GM18951 (cell line): ENCODE results near the gene OR4N2.
"Not testable (repeated sequence)": the region's sequence is repeated elsewhere in the genome, so short reads cannot be mapped to it uniquely, and the experiment has no call there.

ENCODE experiments used
- POLR2A ChIP-seq: IDR thresholded peaks from 4 replicates; pipeline ENCODE4 v1.6.1; 2011; ENCODE audit warnings: mild to moderate bottlenecking; ENCODE audit not compliant: insufficient read length, insufficient read depth; ENCODE audit errors: extremely low read depth
- in situ Hi-C: fragments of 300-500 bp; cut with MboI; formaldehyde crosslinking; loops from one replicate; pipeline ENCODE4 v1.12.0; 2022; ENCODE audit warnings: low sequenced_read_pairs, mixed read lengths, inconsistent platforms; ENCODE audit not compliant: unreplicated experiment

Gene OR4N2

GRCh38 chr14:19823178-19823577 is 19.6 kb downstream of the OR4N2 start:
- TF ChIP-seq POLR2A = no peak
- in situ Hi-C loops = no loop called here

- in situ Hi-C loops = no loop called here
- no peak for TF ChIP-seq POLR2A
These were observed 20.2 kb downstream of the OR4N2 start for GRCh38 chr14:19823765-19824164.

DNA sequence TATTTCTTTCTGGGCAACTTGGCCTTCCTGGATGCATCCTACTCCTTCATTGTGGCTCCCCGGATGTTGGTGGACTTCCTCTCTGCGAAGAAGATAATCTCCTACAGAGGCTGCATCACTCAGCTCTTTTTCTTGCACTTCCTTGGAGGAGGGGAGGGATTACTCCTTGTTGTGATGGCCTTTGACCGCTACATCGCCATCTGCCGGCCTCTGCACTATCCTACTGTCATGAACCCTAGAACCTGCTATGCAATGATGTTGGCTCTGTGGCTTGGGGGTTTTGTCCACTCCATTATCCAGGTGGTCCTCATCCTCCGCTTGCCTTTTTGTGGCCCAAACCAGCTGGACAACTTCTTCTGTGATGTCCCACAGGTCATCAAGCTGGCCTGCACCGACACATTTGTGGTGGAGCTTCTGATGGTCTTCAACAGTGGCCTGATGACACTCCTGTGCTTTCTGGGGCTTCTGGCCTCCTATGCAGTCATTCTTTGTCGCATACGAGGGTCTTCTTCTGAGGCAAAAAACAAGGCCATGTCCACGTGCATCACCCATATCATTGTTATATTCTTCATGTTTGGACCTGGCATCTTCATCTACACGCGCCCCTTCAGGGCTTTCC is 24.2 kb downstream of the OR4N2 start:
- in situ Hi-C loops = not testable (repeated sequence)

GRCh38 chr14:19828314-19828713 is 24.7 kb downstream of the OR4N2 start:
- no peak for TF ChIP-seq POLR2A
- in situ Hi-C loops = no loop called here

- in situ Hi-C loops = not testable (repeated sequence)
These were observed 30.8 kb downstream of the OR4N2 start for GRCh38 chr14:19834203-19834848.

- TF ChIP-seq POLR2A = no peak
- in situ Hi-C loops = no loop called here
These were observed 34.9 kb downstream of the OR4N2 start for GRCh38 chr14:19838433-19838832.

- no peak for TF ChIP-seq POLR2A
These were observed 47.8 kb downstream of the OR4N2 start for GRCh38 chr14:19851365-19851764.

DNA sequence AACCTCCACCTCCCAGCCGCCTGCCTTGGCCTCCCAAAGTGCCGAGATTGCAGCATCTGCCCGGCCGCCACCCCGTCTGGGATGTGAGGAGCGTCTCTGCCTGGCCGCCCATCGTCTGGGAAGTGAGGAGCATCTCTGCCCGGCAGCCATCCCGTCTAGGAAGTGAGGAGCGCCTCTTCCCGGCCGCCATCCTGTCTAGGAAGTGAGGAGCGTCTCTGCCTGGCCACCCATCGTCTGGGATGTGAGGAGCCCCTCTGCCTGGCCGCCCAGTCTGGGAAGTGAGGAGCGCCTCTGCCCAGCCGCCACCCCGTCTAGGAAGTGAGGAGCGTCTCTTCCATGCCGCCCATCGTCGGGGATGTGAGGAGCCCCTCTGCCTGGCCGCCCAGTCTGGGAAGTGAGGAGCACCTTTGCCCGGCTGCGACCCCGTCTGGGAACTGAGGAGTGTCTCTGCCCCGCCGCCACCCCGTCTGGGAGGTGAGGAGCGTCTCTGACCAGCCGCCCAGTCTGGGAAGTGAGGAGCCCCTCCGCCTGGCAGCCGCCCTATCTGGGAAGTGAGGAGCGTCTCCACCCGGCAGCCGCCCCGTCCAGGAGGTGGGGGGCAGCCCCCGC is 62.6 kb downstream of the OR4N2 start:
- in situ Hi-C loops = not testable (repeated sequence)

More at GRCh38 chr14:19851365-19851764, 47.8 kb downstream of the OR4N2 start:
- in situ Hi-C loops = no loop called here

DNA sequence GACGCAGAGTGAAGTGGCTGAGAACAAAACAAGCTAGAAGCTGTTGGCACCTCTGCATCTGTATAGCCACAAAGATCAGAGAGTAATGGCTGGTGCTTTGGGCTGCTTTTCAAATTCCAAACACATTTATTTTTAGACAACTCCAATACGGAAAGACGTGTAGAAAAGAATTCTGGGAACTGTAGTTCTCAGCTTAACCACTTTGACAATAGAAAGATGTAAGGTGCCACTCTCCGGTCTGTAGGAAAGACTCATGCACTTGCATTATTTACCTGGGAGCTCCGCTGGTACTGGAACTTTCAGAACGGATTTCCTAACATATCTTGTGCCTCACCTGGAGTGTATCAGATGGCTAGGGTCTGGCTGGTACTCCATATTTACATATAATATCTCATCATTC is 69.6 kb downstream of the OR4N2 start:
- TF ChIP-seq POLR2A = no peak
- in situ Hi-C loops = no loop called here

DNA sequence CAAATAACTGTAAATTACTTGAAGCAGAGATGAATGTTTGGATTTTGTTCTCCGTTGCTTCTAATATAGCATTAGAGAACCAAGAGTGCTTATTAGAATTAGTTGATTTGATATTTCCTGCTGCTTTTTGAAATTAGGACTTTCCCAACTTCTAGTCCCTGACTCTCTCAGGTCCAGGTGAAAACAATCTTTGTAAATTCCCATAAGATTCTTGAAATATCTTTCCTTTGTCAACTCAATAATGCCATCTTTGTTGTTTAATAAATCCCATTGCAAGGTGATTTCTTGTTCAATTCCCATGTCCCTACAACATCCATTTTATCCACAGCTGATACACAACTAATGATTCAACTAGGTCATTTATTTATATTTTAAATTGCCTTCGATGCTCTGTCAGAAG is 71.3 kb downstream of the OR4N2 start, which contains the start of gene OR4K2:
Gene OR4K2, plus strand, starts transcription at position 301 of the 400 bp plus-strand sequence. CDS start 1,126 bp downstream, outside the sequence.
- in situ Hi-C loops = no loop called here
- no peak for TF ChIP-seq POLR2A

DNA sequence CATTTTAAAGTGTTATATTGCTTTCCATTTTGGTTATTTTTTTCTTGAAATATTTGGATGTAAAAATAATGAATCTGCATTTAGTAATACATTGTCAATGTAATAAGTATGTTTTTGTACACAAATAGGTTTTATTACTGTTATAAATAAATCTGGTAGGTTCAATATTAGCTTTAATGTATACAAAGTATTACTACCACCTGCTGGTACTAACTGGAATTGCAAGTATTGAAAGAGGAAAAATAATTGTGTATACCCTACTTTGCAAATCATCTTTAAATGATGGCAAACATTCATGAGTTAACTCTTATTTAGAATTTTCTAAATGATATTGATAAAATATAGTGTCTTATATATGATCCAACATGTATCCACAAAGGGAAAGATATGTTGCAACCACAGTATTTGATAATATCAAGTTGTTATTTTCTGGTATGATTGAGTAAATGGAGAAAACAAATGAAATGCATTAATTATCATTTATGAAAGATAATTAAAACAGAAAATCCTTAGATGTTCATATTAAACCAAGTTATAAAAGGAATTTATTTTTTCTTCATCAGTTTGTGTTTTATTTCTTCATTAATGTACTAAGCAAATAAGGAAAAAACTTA is 74.6 kb downstream of the OR4N2 start:
- in situ Hi-C loops = no loop called here
- TF ChIP-seq POLR2A = no peak
